Hematopoietic multipotent progenitor cell treated with erythropoietin and hydrocortisone succinate and interleukin-3 and kit ligand, for 17 days (in vitro differentiated cells): ENCODE results near the gene MUL1.

Experiments
- DNase-seq: peaks from one replicate; pipeline ENCODE4 v3.0.0-alpha.2; 2015; ENCODE audit warnings: low spot score

The MUL1 gene

DNA sequence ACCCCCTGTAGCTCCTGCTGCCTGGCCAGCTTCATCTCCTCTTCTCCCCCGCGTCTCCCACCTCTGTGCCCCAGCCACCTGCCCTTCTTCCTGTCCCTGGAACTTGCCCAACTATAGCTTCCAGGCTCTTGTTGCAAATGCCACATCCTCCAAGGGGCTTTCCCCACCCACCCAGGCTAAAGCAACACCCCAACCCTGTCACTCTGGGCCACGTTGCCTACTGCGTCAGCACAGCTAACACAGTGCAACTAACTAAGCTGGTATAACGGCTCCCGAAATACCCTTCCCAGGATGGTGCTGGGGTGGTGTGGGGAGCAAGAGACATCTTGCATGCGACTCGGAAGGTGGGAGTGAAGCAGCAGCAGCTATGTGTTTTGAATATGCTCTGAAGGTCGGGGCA is 41.7 kb downstream of the MUL1 start:
- no peak for DNase-seq

DNA sequence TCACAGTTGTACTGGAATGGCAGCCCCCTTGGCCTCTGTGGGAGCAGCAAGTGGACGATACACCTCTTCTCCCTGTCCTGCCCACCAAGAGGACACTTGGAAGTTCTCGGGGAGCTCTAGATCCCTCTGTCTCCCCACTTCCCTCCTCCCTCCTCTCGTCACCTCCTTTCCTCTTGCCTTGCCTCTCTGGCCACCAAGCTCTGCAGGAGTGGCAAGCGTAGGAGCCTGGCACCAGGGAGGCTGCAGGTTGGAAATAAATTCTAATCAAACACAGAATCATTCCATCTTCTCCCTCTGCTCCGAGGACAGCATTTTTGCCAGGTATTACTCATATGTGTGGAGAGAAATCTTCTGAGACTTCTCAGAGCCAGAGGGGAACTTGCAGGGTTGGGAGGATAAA is 42.8 kb downstream of the MUL1 start:
- DNase-seq, result no peak

DNA sequence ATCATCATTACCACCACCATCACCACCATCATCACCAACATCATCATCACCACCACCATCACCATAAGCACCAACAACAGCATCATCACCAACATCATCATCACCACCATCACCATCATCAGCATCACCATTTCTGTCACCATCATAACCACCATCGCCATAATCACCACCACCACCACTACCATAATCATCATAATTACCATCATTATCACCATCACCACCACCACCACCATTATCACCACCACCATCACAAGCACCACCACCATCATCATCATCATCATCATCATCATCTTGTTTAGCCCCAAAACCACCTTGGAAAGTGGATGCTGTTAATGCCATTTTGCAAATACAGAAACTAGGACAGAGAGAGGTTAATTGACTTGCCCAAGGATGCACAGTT is 44.4 kb downstream of the MUL1 start:
- DNase-seq, result no peak

DNA sequence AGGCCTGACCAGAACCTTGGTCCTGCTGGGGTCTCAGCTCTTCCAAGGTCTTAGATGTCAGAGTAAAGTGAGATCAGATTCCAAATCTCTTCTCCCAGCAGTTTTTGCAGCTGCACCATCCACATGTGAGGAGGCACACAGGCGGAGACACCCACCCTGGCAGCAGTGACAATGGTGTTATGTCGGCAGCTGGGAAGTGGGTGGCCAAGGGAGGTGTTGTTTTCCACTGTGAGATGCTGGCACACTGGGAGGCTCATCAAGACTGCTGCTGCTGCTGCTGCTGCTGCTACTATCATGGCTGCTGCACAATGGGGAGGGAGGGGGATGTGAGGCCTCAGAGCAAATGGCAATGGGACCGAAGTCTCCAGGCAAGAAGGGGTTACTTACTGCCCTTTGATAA is 45.6 kb downstream of the MUL1 start:
- no peak for DNase-seq

DNA sequence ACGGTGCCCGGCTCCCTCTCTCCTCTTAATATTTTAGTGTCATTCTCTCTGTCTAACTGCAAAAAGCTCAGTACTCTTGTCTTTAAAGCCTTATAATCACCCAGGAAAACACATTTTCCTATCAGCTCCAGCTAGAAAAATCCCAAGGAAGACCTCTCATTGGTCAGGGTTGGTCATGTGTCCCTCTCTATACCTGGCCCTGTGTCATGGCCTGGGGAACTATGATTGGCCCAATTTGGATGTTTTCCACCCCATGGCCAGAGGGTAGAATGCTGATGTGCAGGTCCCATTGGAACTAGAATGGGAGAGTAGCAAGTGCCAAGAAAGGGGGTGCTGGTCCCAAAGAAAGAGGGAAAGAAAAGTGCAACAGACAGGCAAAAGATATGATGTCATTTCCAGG is 49.2 kb downstream of the MUL1 start:
- DNase-seq, result no peak

DNA sequence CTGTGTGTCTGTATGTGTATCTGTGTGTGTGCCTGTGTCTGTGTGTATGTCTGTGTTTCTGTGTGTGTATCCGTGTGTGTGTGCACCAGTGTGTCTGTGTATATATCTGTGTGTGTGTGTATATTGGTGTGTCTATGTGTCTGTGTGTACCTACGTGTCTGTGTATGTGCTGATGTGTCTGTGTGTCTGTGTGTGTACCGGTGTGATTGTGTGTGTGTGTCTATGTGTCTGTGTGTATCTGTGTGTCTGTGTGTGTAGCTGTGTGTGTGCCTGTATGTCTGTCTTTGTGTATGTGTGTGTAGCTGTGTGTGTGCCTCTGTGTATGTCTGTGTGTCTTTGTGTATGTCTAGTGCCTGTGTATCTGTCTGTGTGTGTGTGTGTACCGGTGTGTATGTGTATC is 53.9 kb downstream of the MUL1 start:
- no peak for DNase-seq

DNA sequence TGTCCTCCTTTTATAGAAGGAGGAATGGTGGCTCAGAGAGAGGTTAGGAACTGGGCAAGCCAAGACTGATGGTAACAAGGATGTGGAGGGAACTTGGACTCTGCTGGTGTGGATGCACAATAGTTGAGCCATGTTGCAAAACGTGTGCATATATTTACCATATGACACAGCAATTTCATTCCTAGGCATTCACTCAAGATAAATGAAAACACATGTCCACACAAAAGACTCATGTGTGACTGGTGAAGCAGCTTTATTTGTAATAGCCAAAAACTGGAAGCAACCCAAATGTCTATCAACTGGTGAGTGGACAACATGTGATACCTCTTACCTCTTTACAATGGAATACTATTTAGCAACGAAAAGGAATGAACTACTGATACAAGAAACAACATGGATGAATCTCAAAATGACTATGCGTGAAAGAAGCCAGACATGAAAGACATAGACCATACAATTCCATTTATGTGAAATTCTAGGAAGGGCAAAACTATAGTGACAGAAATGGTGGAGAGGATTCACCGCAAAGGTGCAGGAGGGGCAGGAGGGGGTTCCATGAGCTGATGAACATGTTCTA is 58.1 kb downstream of the MUL1 start:
- DNase-seq, result no peak
